ENCODE data around the gene NGF. TPM values are rescaled to one million over a fixed set of nuclear protein-coding genes. Genes with fewer than 3 reads are reported as not detected.

NGF gene
- total RNA-seq, 1 donor from 2014 or later = not detected

Other genes starting within 250 kb of the NGF start
- 0.27 and 0.76 TPM in 2 replicates for gene TSPAN2, start 248.7 kb downstream of the NGF start, total RNA-seq

All from activated T-helper 2 cell treated with anti-CD3 and anti-CD28 coated beads, Interferon-gamma antibody, Interleukin-2, Interleukin-4, amounts not matched to agents 10 μg/mL and 5 μg/mL and 100 μg/mL, durations not matched to agents 14 hours and 24 hours and 36 hours (primary cell).